MM.1S (cell line): ENCODE measurements around the gene RNF112.

Source experiments
- DNase-seq: peaks from one replicate; pipeline ENCODE4 v3.0.0-alpha.2; 2015
- H2AFZ ChIP-seq: fragments of 300-600 bp; sonication (generic); 2 replicates; pipeline ENCODE4 v1.6.0; 2016; ENCODE audit warnings: antibody characterized with exemption, low read length
- H3F3A ChIP-seq: fragments of 300-600 bp; sonication (generic); 2 replicates; pipeline ENCODE4 v1.6.1; 2016; ENCODE audit warnings: mild to moderate bottlenecking, antibody characterized with exemption, low read length, moderate library complexity, mixed read lengths; ENCODE audit not compliant: insufficient read depth
- H3K27ac ChIP-seq: fragments of 300-600 bp; sonication (generic); 2 replicates; pipeline ENCODE4 v1.5.1; 2016; ENCODE audit warnings: mild to moderate bottlenecking, low read length
- H3K27me3 ChIP-seq: fragments of 300-600 bp; sonication (generic); replicated peaks from 2 replicates; pipeline ENCODE4 v1.6.0; 2016; ENCODE audit warnings: low read length; ENCODE audit not compliant: insufficient read depth
- H3K36me3 ChIP-seq: fragments of 300-600 bp; sonication (generic); replicated peaks from 2 replicates; pipeline ENCODE4 v1.6.1; 2016; ENCODE audit warnings: mild to moderate bottlenecking, low read length, mixed read lengths; ENCODE audit not compliant: insufficient read depth
- H3K4me1 ChIP-seq: fragments of 300-600 bp; sonication (generic); 2 replicates; pipeline ENCODE4 v1.6.1; 2016; ENCODE audit warnings: low read length, mixed read lengths
- H3K4me2 ChIP-seq: fragments of 300-600 bp; sonication (generic); 2 replicates; pipeline ENCODE4 v1.6.0; 2016; ENCODE audit warnings: low read depth, low read length
- H3K4me3 ChIP-seq: fragments of 300-600 bp; sonication (generic); 2 replicates; pipeline ENCODE4 v1.5.1; 2016; ENCODE audit warnings: low read length, mixed read lengths
- H3K79me2 ChIP-seq: fragments of 300-600 bp; sonication (generic); 2 replicates; pipeline ENCODE4 v1.6.1; 2016; ENCODE audit warnings: mixed run types, low read length, mixed read lengths
- H3K9ac ChIP-seq: fragments of 300-600 bp; sonication (generic); 2 replicates; pipeline ENCODE4 v1.6.1; 2016; ENCODE audit warnings: low read length, mixed read lengths
- H3K9me2 ChIP-seq: fragments of 300-600 bp; sonication (generic); replicated peaks from 2 replicates; pipeline ENCODE4 v1.6.1; 2016; ENCODE audit warnings: mild to moderate bottlenecking, low read length, mixed read lengths; ENCODE audit not compliant: insufficient read depth
- H3K9me3 ChIP-seq: fragments of 300-600 bp; sonication (generic); replicated peaks from 2 replicates; pipeline ENCODE4 v1.6.1; 2016; ENCODE audit warnings: mild to moderate bottlenecking, low read length, mixed read lengths; ENCODE audit not compliant: insufficient read depth
- H4K20me1 ChIP-seq: fragments of 300-600 bp; sonication (generic); 2 replicates; pipeline ENCODE4 v1.6.1; 2016; ENCODE audit warnings: mild to moderate bottlenecking, low read length, moderate library complexity, mixed read lengths; ENCODE audit not compliant: insufficient read depth
- CTCF ChIP-seq: fragments of 300-600 bp; sonication (generic); IDR thresholded peaks from 2 replicates; pipeline ENCODE4 v1.5.1; 2016; ENCODE audit warnings: antibody characterized with exemption, low read length, mixed read lengths
- EZH2 ChIP-seq: fragments of 300-600 bp; sonication (generic); optimal IDR thresholded peaks from 2 replicates; pipeline ENCODE3; 2017; ENCODE audit warnings: low read depth, mild to moderate bottlenecking, antibody characterized with exemption, low read length, mixed read lengths
- EZH2phosphoT487 ChIP-seq: fragments of 300-600 bp; sonication (generic); IDR thresholded peaks from 2 replicates; pipeline ENCODE4 v1.6.1; 2018; ENCODE audit warnings: antibody characterized with exemption, low read length

The RNF112 gene

GRCh38 chr17:19372011-19372370 is 39.0 kb upstream of the RNF112 start:
- no peak for DNase-seq
- Histone ChIP-seq H3K4me2 (no peak overlapping the region), H3K79me2 (no peaks in the 10 kb centered on the region), H3K4me1 (peaks cover 8% of the 10 kb centered on the region; the same call in 1 of the 2 replicates), H3K9me3 (no peaks in the 10 kb centered on the region), H3K4me3 (no peak overlapping the region), H3K9me2 (no peaks in the 10 kb centered on the region), H3K36me3 (no peaks in the 10 kb centered on the region), H3K9ac (no peak overlapping the region), H3K27ac (no peak overlapping the region), H3K27me3 (no peaks in the 10 kb centered on the region), H2AFZ (no peak overlapping the region), H3F3A (peaks cover 3% of the 10 kb centered on the region), H4K20me1 (no peaks in the 10 kb centered on the region)
- TF ChIP-seq EZH2phosphoT487 (no peak), EZH2 (no peak), CTCF (no peak)

- Histone ChIP-seq H3K4me3 (no peak overlapping the region), H3K36me3 (no peaks in the 10 kb centered on the region), H3K9me3 (no peaks in the 10 kb centered on the region), H3F3A (peaks cover 8% of the 10 kb centered on the region), H3K9me2 (no peaks in the 10 kb centered on the region), H4K20me1 (no peaks in the 10 kb centered on the region), H3K79me2 (no peaks in the 10 kb centered on the region), H2AFZ (no peak overlapping the region), H3K4me2 (no peak overlapping the region), H3K27ac (no peak overlapping the region), H3K27me3 (no peaks in the 10 kb centered on the region), H3K9ac (no peak overlapping the region), H3K4me1 (peaks cover 8% of the 10 kb centered on the region; the same call in 1 of the 2 replicates)
- TF ChIP-seq CTCF, result no peak
- TF ChIP-seq EZH2phosphoT487, result no peak
- TF ChIP-seq EZH2, result no peak
- DNase-seq, result no peak
These were observed 38.6 kb upstream of the RNF112 start for GRCh38 chr17:19372439-19372838.

GRCh38 chr17:19372866-19373504 is 38.0 kb upstream of the RNF112 start:
- no peaks in the 10 kb centered on the region for H3K9me3 ChIP-seq
- H3K4me1 ChIP-seq, result peaks cover 8% of the 10 kb centered on the region; the same call in 1 of the 2 replicates
- no peaks in the 10 kb centered on the region for H3K79me2 ChIP-seq
- no peak overlapping the region for H3K4me2 ChIP-seq
- DNase-seq, result no peak
- H3K4me3 ChIP-seq, result no peak overlapping the region
- H3K9ac ChIP-seq, result no peak overlapping the region
- H3K9me2 ChIP-seq, result no peaks in the 10 kb centered on the region
- H3K27me3 ChIP-seq, result no peaks in the 10 kb centered on the region
- H4K20me1 ChIP-seq, result no peaks in the 10 kb centered on the region
- H3F3A ChIP-seq, result peaks cover 12% of the 10 kb centered on the region
- no peak overlapping the region for H3K27ac ChIP-seq
- TF ChIP-seq EZH2 (no peak), EZH2phosphoT487 (no peak), CTCF (no peak)
- H3K36me3 ChIP-seq, result no peaks in the 10 kb centered on the region
- no peak overlapping the region for H2AFZ ChIP-seq
